G401 (cell line): ENCODE data around the gene NAT8L. TPM values are rescaled to one million over a fixed set of nuclear protein-coding genes. Genes with fewer than 3 reads are reported as not detected.
"Not testable (repeated sequence)": the region's sequence is repeated elsewhere in the genome, so short reads cannot be mapped to it uniquely, and the experiment has no call there.

Source experiments
- DNase-seq: peaks from one replicate; pipeline ENCODE4 v3.0.0-alpha.2; 2015; ENCODE audit warnings: low spot score
- in situ Hi-C: cut with HindIII; loops from 2 replicates; pipeline ENCODE4 v1.10.0; 2016; ENCODE audit warnings: low sequenced_read_pairs, mixed read lengths
- total RNA-seq: library from RNA; depleted of rRNA; stranded (reverse); fragments of >200 nt; shearing (Covaris generic); gene quantifications from 2 replicates; pipeline ENCODE4 v1.2.3, GENCODE V29; 2014; rRNA removed

NAT8L gene
- 9.5 and 11.4 TPM in 2 replicates for total RNA-seq

GRCh38 chr4:2059046-2059725 is at the start of gene NAT8L:
NAT8L (plus strand) TSS chr4:2059327; CDS start chr4:2059512, 185 bp downstream.
- DNase-seq, result peak; percentile 80

GRCh38 chr4:2009651-2010233 is 49.4 kb upstream of the NAT8L start:
- in situ Hi-C loops, result no loop called here
- DNase-seq, result peak; percentile 53

More at GRCh38 chr4:2059046-2059725, at the start of gene NAT8L:
- in situ Hi-C loops, result no loop called here

- in situ Hi-C loops, result no loop called here
- no peak for DNase-seq
These were observed 47.5 kb upstream of the NAT8L start for GRCh38 chr4:2011583-2011982.

GRCh38 chr4:2015008-2015407 is 44.1 kb upstream of the NAT8L start:
- in situ Hi-C loops, result no loop called here
- no peak for DNase-seq

- DNase-seq, in situ Hi-C loops: not testable (repeated sequence)
These were observed 37.6 kb upstream of the NAT8L start for GRCh38 chr4:2021358-2022018.

- in situ Hi-C loops, result no loop called here
- DNase-seq, result no peak
These were observed 34.4 kb upstream of the NAT8L start for GRCh38 chr4:2024683-2025082.

GRCh38 chr4:2025817-2026216 is 33.3 kb upstream of the NAT8L start:
- DNase-seq, result no peak
- in situ Hi-C loops, result no loop called here

- DNase-seq, in situ Hi-C loops: not testable (repeated sequence)
These were observed 32.0 kb upstream of the NAT8L start for GRCh38 chr4:2027120-2027519.

- in situ Hi-C loops, DNase-seq: not testable (repeated sequence)
These were observed 28.0 kb upstream of the NAT8L start for GRCh38 chr4:2031161-2031560.

- no peak for DNase-seq
- in situ Hi-C loops, result no loop called here
These were observed 22.8 kb upstream of the NAT8L start for GRCh38 chr4:2036327-2036726.

- in situ Hi-C loops, result no loop called here
- no peak for DNase-seq
These were observed 22.3 kb upstream of the NAT8L start for GRCh38 chr4:2036866-2037265.

- in situ Hi-C loops, result no loop called here
- DNase-seq, result no peak
These were observed 18.5 kb upstream of the NAT8L start for GRCh38 chr4:2040391-2041238.

- peak; percentile 74 for DNase-seq
- in situ Hi-C loops, result no loop called here
These were observed 17.6 kb upstream of the NAT8L start for GRCh38 chr4:2041239-2042130.

GRCh38 chr4:2042204-2042946 is 16.8 kb upstream of the NAT8L start:
- peak; percentile 5 for DNase-seq
- in situ Hi-C loops, result no loop called here

GRCh38 chr4:2042947-2043395 is 16.2 kb upstream of the NAT8L start:
- in situ Hi-C loops, result no loop called here
- no peak for DNase-seq

GRCh38 chr4:2043396-2044118 is 15.6 kb upstream of the NAT8L start:
- in situ Hi-C loops, result no loop called here
- DNase-seq, result no peak

GRCh38 chr4:2044119-2044485 is 15.0 kb upstream of the NAT8L start:
- in situ Hi-C loops, result no loop called here

More at GRCh38 chr4:2044119-2044485, 15.0 kb upstream of the NAT8L start:
- no peak for DNase-seq
